Spleen (tissue), 11 donors: Measurements from ENCODE around the gene COX6A1. TPM values are rescaled to one million over a fixed set of nuclear protein-coding genes. Genes with fewer than 3 reads are reported as not detected.

Experiments used
- DNase-seq: peaks from one replicate; pipeline ENCODE4 v3.0.0-alpha.2; 2020
- H3K27ac ChIP-seq, 8 donors: fragments of 200-600 bp; sonication (generic) in 7 of 8; 1 replicate in 4 of 8; 2 replicates in 4 of 8; pipeline versions ENCODE4 v1.5.0 to v1.8.0; 2016 to 2021; ENCODE audit warnings: inconsistent platforms in 4 of 8, mild to moderate bottlenecking in 4 of 8, moderate library complexity in 1 of 8
- H3K27me3 ChIP-seq, 7 donors: fragments of 200-600 bp; sonication (generic) in 6 of 7; replicated peaks in 1 of 7; 1 replicate in 4 of 7; 2 replicates in 3 of 7; pipeline versions ENCODE4 v1.5.0 to v1.8.0; 2016 to 2021; ENCODE audit warnings: inconsistent platforms in 3 of 7, mild to moderate bottlenecking in 1 of 7
- H3K36me3 ChIP-seq, 6 donors: fragments of 200-600 bp; sonication (generic) in 5 of 6; 1 replicate in 4 of 6; 2 replicates in 2 of 6; pipeline versions ENCODE4 v1.5.0 to v1.8.0; 2016 to 2021; ENCODE audit warnings: inconsistent platforms in 2 of 6
- H3K4me1 ChIP-seq, 6 donors: fragments of 200-600 bp; sonication (generic) in 5 of 6; 1 replicate in 3 of 6; 2 replicates in 3 of 6; pipeline versions ENCODE4 v1.5.0 to v1.8.0; 2016 to 2021; ENCODE audit warnings: inconsistent platforms in 3 of 6
- H3K4me3 ChIP-seq, 8 donors: fragments of 200-600 bp; sonication (generic) in 7 of 8; 1 replicate in 4 of 8; 2 replicates in 4 of 8; pipeline versions ENCODE4 v1.5.0 to v1.8.0; 2016 to 2021; ENCODE audit warnings: inconsistent platforms in 4 of 8, mild to moderate bottlenecking in 4 of 8, moderate library complexity in 2 of 8
- H3K9me3 ChIP-seq, 8 donors: fragments of 200-600 bp; sonication (generic) in 7 of 8; 1 replicate in 4 of 8; 2 replicates in 4 of 8; pipeline versions ENCODE4 v1.5.0 to v1.8.0; 2016 to 2021; ENCODE audit warnings: inconsistent platforms in 4 of 8
- CTCF ChIP-seq, 11 experiments: fragments of 200-600 bp in 7 of 11; fragments of 450-650 bp in 4 of 11; sonication (generic) in 4 of 11; IDR thresholded peaks in 8 of 11; conservative IDR thresholded peaks in 3 of 11; 1 replicate in 7 of 11; 2 replicates in 4 of 11; pipeline versions ENCODE4 v1.4.0 to v1.8.0; 2016 to 2021; ENCODE audit warnings: antibody characterized with exemption in 11 of 11, inconsistent platforms in 4 of 11, mild to moderate bottlenecking in 1 of 11
- POLR2A ChIP-seq, 3 donors: fragments of 450-650 bp; IDR thresholded peaks; one replicate each; pipeline ENCODE4 v1.5.1; 2017; ENCODE audit warnings: antibody characterized with exemption in 3 of 3, mild to moderate bottlenecking in 1 of 3
- POLR2AphosphoS5 ChIP-seq, 3 donors: sonication (generic); formaldehyde crosslinking; IDR thresholded peaks; one replicate each; pipeline ENCODE4 v1.5.1; 2017; ENCODE audit warnings: antibody characterized with exemption in 3 of 3
- whole genome bisulfite sequencing, 5 donors: extraction: QIAGEN DNeasy Blood & Tissue Kit in 3 of 5; methylation state at CpG; one replicate each; pipeline versions ENCODE4 v1.1.5 to v1.1.7; 2013 to 2018; 5-methylcytosine and 5-hydroxymethylcytosine counted together
- intact Hi-C: fragments of 100-400 bp; cut with DNase I; formaldehyde crosslinking; loops from one replicate; pipeline ENCODE4 v1.15.0; 2023; ENCODE audit warnings: low total_unique reads
- polyA plus RNA-seq, 3 donors: library from polyadenylated mRNA; stranded (reverse); fragments of 200-250 nt; gene quantifications; one replicate each; pipeline ENCODE4 v1.2.1, GENCODE V29; 2013
- total RNA-seq, 7 donors: library from RNA; depleted of rRNA in 3 of 7; stranded (reverse); fragments of >200 nt in 3 of 7; fragmentation: NEBNext Ultra II Directional in 4 of 7; extraction: Animal tissue kit (Norgen Biotek cat#: 25700) in 4 of 7; gene quantifications; one replicate each; pipeline versions ENCODE4 v1.1.0 to v1.2.1, GENCODE V29; 2016 to 2021
- donor health status: healthy with polysubstance abuse.
- donor health status: DM: no; HTN: no; CAD: no; lungs with moderate emphysema.
- donor health status: DM: no; HTN: no; CAD: no.
- donor health status: Bipolar disorder and iron deficiency.
- donor health status: healthy.
- donor health status: DM: no; HTN: no; CAD: no.
- donor health status: DM: yes; HTN: yes; CAD: no.

COX6A1 gene
- total and polyA plus RNA-seq, 10 donors: 182 to 551 (median 390) TPM

GRCh38 chr12:120469450-120470149 lies 31.7 kb downstream of the COX6A1 start, which contains the start of gene SRSF9:
SRSF9 (minus strand) TSS chr12:120469748; CDS start chr12:120469609, 139 bp downstream.
- peak; percentile 100 for DNase-seq
- Histone ChIP-seq H3K36me3 (peaks cover 0 to 32% (median 23%) of the 10 kb centered on the region in 6 donors), H3K4me1 (peaks cover 28 to 81% (median 56%) of the 10 kb centered on the region in 6 donors), H3K27ac (peak within 1 kb of the TSS; percentile 93 to 99 (median 98)), H3K27me3 (no peaks in the 10 kb centered on the region), H3K4me3 (peak within 1 kb of the TSS; percentile 88 to 97 (median 94)), H3K9me3 (no peaks in the 10 kb centered on the region)
- TF ChIP-seq CTCF (IDR thresholded peaks at IDR 0.05 in 8 of 11, conservative IDR thresholded peaks at IDR 0.05 in 3 of 11): peak; percentile 82 to 99 (median 97)
- TF ChIP-seq POLR2AphosphoS5 (IDR thresholded peaks at IDR 0.05): peak; percentile 95 to 97 (median 96)
- TF ChIP-seq POLR2A (IDR thresholded peaks at IDR 0.05): peak; percentile 28 to 83 (median 60)
- intact Hi-C loops: no loop called here
- 0 to 1% (median 0%) methylated on average over 20 to 88 of the region's 88 CpGs for WGBS, 5 donors

- Histone ChIP-seq H3K36me3 (peaks cover 0 to 25% (median 16%) of the 10 kb centered on the region in 6 donors), H3K4me1 (peaks cover 28 to 81% (median 57%) of the 10 kb centered on the region in 6 donors), H3K9me3 (no peaks in the 10 kb centered on the region), H3K4me3 (peak overlapping the region; percentile 88 to 97 (median 94)), H3K27me3 (no peaks in the 10 kb centered on the region), H3K27ac (peak overlapping the region; percentile 93 to 99 (median 98))
- TF ChIP-seq POLR2A (IDR thresholded peaks at IDR 0.05) (no peak), CTCF (IDR thresholded peaks at IDR 0.05 in 8 of 11, conservative IDR thresholded peaks at IDR 0.05 in 3 of 11) (no peak), POLR2AphosphoS5 (IDR thresholded peaks at IDR 0.05) (no peak)
- intact Hi-C loops: no loop called here
- DNase-seq: peak; percentile 74
- 65 to 74% (median 71%) methylated on average over 26 of the region's 26 CpGs for WGBS, 5 donors
Measured at GRCh38 chr12:120470150-120470784, 32.4 kb downstream of the COX6A1 start.

- intact Hi-C loops: no loop called here
- Histone ChIP-seq H3K27me3 (no peaks in the 10 kb centered on the region), H3K9me3 (no peaks in the 10 kb centered on the region), H3K36me3 (peaks cover 0 to 3% (median under 1%) of the 10 kb centered on the region in 6 donors), H3K4me3 (no peak overlapping the region), H3K4me1 (peaks cover 6 to 69% (median 36%) of the 10 kb centered on the region in 6 donors), H3K27ac (no peak overlapping the region)
- DNase-seq: no peak
- TF ChIP-seq CTCF (IDR thresholded peaks at IDR 0.05 in 8 of 11, conservative IDR thresholded peaks at IDR 0.05 in 3 of 11) (no peak), POLR2AphosphoS5 (IDR thresholded peaks at IDR 0.05) (no peak), POLR2A (IDR thresholded peaks at IDR 0.05) (no peak)
Measured at GRCh38 chr12:120472521-120472920, 34.6 kb downstream of the COX6A1 start.
